SK-N-SH treated with all-trans-retinoic acid at 6 μM for 48 hours (cell line): ENCODE data around the gene MMP8.

Source experiments
- ATAC-seq: fragments of 200-7000 bp; cut with Tn5 transposase; 3 replicates; pipeline ENCODE4 v1.9.1; 2020; ENCODE audit warnings: mild to moderate bottlenecking, moderate library complexity
- ARNTL ChIP-seq: fragments of 450-650 bp; formaldehyde crosslinking; IDR thresholded peaks from 2 replicates; pipeline ENCODE4 v1.5.0; 2020; ENCODE audit warnings: low read depth, mild to moderate bottlenecking, moderate library complexity, borderline replicate concordance
- BACH2 ChIP-seq: fragments of 250-450 bp; sonication (Bioruptor Pico); IDR thresholded peaks from 2 replicates; pipeline ENCODE4 v1.9.0; 2021; ENCODE audit warnings: mild to moderate bottlenecking, borderline replicate concordance
- CSDC2 ChIP-seq: fragments of 250-450 bp; sonication (Bioruptor Pico); IDR thresholded peaks from 2 replicates; pipeline ENCODE4 v1.5.0; 2020; ENCODE audit warnings: mild to moderate bottlenecking, moderate library complexity
- ESRRG ChIP-seq: fragments of 250-450 bp; sonication (Bioruptor Pico); IDR thresholded peaks from 2 replicates; pipeline ENCODE4 v1.6.1; 2021; ENCODE audit warnings: mild to moderate bottlenecking
- GLIS3 ChIP-seq: fragments of 250-450 bp; sonication (Bioruptor Pico); IDR thresholded peaks from 2 replicates; pipeline ENCODE4 v1.5.0; 2020; ENCODE audit warnings: mild to moderate bottlenecking, moderate library complexity
- ISL1 ChIP-seq: fragments of 250-450 bp; sonication (Bioruptor Pico); IDR thresholded peaks from 2 replicates; pipeline ENCODE4 v2.1.2; 2022; ENCODE audit warnings: mild to moderate bottlenecking, moderate library complexity
- OSR1 ChIP-seq: fragments of 250-450 bp; sonication (Bioruptor Pico); IDR thresholded peaks from 2 replicates; pipeline ENCODE4 v1.8.0; 2022; ENCODE audit warnings: moderate library complexity, mild to moderate bottlenecking, inconsistent platforms
- PPARA ChIP-seq: fragments of 250-450 bp; sonication (Bioruptor Pico); IDR thresholded peaks from 2 replicates; pipeline ENCODE4 v1.5.0; 2020; ENCODE audit warnings: mild to moderate bottlenecking, borderline replicate concordance
- RARB ChIP-seq: fragments of 250-450 bp; sonication (Bioruptor Pico); IDR thresholded peaks from 2 replicates; pipeline ENCODE4 v1.8.0; 2021; ENCODE audit warnings: mild to moderate bottlenecking, moderate library complexity
- SNAI2 ChIP-seq: fragments of 250-450 bp; sonication (Bioruptor Pico); IDR thresholded peaks from 2 replicates; pipeline ENCODE4 v1.5.0; 2020; ENCODE audit warnings: mild to moderate bottlenecking, moderate library complexity
- TCF4 ChIP-seq: fragments of 250-450 bp; sonication (Bioruptor Pico); IDR thresholded peaks from 2 replicates; pipeline ENCODE4 v1.8.0; 2021; ENCODE audit warnings: mild to moderate bottlenecking, moderate library complexity, borderline replicate concordance
- TOX ChIP-seq: fragments of 250-450 bp; sonication (Bioruptor Pico); IDR thresholded peaks from 2 replicates; pipeline ENCODE4 v1.8.0; 2021; ENCODE audit warnings: mild to moderate bottlenecking, moderate library complexity, borderline replicate concordance
- ZC3H10 ChIP-seq: fragments of 250-450 bp; sonication (Bioruptor Pico); IDR thresholded peaks from 2 replicates; pipeline ENCODE4 v1.5.1; 2021; ENCODE audit warnings: mild to moderate bottlenecking, moderate library complexity
- ZFP3 ChIP-seq: fragments of 250-450 bp; sonication (Bioruptor Pico); IDR thresholded peaks from 2 replicates; pipeline ENCODE4 v1.5.0; 2020; ENCODE audit warnings: mild to moderate bottlenecking, moderate library complexity
- ZFP30 ChIP-seq: fragments of 450-650 bp; formaldehyde crosslinking; IDR thresholded peaks from 2 replicates; pipeline ENCODE4 v1.5.0; 2022; ENCODE audit warnings: mild to moderate bottlenecking, moderate library complexity
- ZNF565 ChIP-seq: fragments of 450-650 bp; formaldehyde crosslinking; conservative IDR thresholded peaks from 2 replicates; pipeline ENCODE4 v1.5.0; 2020; ENCODE audit warnings: low read depth, mild to moderate bottlenecking, moderate library complexity
- ZNF70 ChIP-seq: fragments of 450-650 bp; formaldehyde crosslinking; IDR thresholded peaks from 2 replicates; pipeline ENCODE4 v1.5.0; 2020; ENCODE audit warnings: mild to moderate bottlenecking, moderate library complexity
- ZNF8 ChIP-seq: fragments of 450-650 bp; formaldehyde crosslinking; IDR thresholded peaks from 2 replicates; pipeline ENCODE4 v1.5.0; 2020; ENCODE audit warnings: mild to moderate bottlenecking, moderate library complexity
- TF ChIP-seq, protein P1 (sequence below): fragments of 250-450 bp; sonication (Bioruptor Pico); IDR thresholded peaks from 2 replicates; pipeline ENCODE4 v1.5.1; 2020; ENCODE audit warnings: low read depth, mild to moderate bottlenecking, moderate library complexity
- TF ChIP-seq, protein P2 (sequence below): fragments of 250-450 bp; sonication (Bioruptor Pico); IDR thresholded peaks from 2 replicates; pipeline ENCODE4 v1.8.0; 2020; ENCODE audit warnings: mild to moderate bottlenecking, moderate library complexity, borderline replicate concordance
- TF ChIP-seq, protein P3 (sequence below): fragments of 250-450 bp; sonication (Bioruptor Pico); IDR thresholded peaks from 2 replicates; pipeline ENCODE4 v1.5.1; 2021; ENCODE audit warnings: mild to moderate bottlenecking, moderate library complexity

The MMP8 gene

DNA sequence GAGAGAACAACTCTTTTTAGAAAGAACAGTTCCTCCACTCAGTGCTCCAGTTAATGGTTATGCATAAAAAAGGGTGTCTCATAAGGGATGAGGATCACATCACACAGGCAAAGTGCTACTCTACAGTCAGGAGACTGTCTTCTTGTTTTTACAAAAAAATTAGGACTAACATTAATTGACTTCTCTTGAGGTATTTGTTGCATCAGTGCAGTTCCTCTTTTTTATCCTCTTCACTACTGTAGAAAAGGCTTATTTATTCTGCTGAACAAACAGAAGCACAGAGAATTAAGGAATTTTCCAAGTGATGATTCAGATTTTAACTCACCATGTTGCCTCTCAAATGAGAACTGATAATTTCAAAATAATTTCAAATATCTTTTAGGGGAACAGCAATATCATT lies 1.9 kb downstream of the MMP8 start:
- ATAC-seq: no peak
- TF ChIP-seq ISL1 (CRISPR knock-in tag) (no peak), TOX (CRISPR knock-in tag) (no peak), CSDC2 (CRISPR knock-in tag) (no peak), SNAI2 (CRISPR knock-in tag) (no peak), GLIS3 (CRISPR knock-in tag) (no peak), BACH2 (no peak), ZNF565 (CRISPR knock-in tag) (no peak), TCF4 (CRISPR knock-in tag) (no peak), ARNTL (CRISPR knock-in tag) (no peak)
- TF ChIP-seq, protein P1, sequence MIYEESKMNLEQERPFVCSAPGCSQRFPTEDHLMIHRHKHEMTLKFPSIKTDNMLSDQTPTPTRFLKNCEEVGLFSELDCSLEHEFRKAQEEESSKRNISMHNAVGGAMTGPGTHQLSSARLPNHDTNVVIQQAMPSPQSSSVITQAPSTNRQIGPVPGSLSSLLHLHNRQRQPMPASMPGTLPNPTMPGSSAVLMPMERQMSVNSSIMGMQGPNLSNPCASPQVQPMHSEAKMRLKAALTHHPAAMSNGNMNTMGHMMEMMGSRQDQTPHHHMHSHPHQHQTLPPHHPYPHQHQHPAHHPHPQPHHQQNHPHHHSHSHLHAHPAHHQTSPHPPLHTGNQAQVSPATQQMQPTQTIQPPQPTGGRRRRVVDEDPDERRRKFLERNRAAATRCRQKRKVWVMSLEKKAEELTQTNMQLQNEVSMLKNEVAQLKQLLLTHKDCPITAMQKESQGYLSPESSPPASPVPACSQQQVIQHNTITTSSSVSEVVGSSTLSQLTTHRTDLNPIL (CRISPR knock-in tag): no peak
- TF ChIP-seq, protein P2, sequence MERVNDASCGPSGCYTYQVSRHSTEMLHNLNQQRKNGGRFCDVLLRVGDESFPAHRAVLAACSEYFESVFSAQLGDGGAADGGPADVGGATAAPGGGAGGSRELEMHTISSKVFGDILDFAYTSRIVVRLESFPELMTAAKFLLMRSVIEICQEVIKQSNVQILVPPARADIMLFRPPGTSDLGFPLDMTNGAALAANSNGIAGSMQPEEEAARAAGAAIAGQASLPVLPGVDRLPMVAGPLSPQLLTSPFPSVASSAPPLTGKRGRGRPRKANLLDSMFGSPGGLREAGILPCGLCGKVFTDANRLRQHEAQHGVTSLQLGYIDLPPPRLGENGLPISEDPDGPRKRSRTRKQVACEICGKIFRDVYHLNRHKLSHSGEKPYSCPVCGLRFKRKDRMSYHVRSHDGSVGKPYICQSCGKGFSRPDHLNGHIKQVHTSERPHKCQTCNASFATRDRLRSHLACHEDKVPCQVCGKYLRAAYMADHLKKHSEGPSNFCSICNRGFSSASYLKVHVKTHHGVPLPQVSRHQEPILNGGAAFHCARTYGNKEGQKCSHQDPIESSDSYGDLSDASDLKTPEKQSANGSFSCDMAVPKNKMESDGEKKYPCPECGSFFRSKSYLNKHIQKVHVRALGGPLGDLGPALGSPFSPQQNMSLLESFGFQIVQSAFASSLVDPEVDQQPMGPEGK (CRISPR knock-in tag): no peak

DNA sequence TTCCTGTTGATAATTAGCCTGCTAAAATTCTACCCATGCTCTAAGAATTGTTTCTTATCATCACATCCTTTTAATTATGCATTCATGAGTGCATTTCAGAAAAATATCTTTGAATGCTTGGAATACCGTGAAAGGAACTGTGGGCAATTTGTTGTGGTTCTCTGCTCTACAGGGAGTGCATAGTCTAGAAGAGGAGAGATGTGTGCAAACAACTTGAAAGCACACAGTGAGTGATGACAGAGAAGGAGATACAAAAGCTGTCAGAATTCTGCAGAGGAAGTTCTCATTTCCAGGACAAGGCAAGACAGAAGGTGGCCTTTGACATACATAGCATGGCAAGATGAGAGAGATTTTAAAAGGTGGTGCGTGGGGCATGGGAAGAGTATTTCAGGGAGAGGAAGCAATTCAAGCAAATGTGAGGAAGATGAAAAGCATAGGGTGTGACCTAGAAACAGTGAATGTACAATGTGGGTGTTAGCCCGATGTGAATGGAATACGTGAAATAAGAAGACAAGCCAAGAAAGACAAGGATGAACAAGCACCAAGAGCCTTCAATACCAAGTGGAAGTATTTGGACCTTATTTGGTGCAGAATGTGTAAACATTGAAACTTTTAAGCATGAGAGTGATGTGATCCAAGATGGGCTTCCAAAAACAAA lies 5.0 kb downstream of the MMP8 start:
- no peak for ATAC-seq
- no peak for TF ChIP-seq CSDC2 (CRISPR knock-in tag)
- TF ChIP-seq RARB (CRISPR knock-in tag): no peak
- TF ChIP-seq ESRRG (CRISPR knock-in tag): no peak
- no peak for TF ChIP-seq ZNF565 (CRISPR knock-in tag)
- no peak for TF ChIP-seq ZFP3 (CRISPR knock-in tag)
- TF ChIP-seq, protein P3, sequence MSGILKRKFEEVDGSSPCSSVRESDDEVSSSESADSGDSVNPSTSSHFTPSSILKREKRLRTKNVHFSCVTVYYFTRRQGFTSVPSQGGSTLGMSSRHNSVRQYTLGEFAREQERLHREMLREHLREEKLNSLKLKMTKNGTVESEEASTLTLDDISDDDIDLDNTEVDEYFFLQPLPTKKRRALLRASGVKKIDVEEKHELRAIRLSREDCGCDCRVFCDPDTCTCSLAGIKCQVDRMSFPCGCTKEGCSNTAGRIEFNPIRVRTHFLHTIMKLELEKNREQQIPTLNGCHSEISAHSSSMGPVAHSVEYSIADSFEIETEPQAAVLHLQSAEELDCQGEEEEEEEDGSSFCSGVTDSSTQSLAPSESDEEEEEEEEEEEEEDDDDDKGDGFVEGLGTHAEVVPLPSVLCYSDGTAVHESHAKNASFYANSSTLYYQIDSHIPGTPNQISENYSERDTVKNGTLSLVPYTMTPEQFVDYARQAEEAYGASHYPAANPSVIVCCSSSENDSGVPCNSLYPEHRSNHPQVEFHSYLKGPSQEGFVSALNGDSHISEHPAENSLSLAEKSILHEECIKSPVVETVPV (CRISPR knock-in tag): no peak
- TF ChIP-seq PPARA (CRISPR knock-in tag): no peak
- no peak for TF ChIP-seq ZNF8 (CRISPR knock-in tag)
- TF ChIP-seq ZFP30 (CRISPR knock-in tag): no peak
- TF ChIP-seq, all 23 proteins: peak for 0

DNA sequence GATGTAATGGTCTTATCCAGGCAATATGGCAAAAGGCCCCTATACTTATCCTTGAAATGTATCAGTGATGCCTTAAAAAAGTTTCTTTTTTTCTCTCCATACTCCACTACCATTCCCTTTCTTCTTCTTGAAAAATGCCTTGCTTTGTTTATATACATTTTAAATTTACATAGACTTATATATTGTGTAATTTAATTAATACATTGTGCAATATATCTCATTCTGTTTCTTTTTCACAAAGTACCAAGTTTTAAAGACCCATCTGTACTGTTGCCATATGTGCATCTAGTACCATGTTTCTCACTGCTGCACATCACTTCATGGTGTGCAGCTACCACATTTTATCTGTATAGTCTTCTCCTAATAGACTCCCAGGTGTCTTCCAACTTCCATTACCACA lies 7.5 kb downstream of the MMP8 start:
- no peak for ATAC-seq

DNA sequence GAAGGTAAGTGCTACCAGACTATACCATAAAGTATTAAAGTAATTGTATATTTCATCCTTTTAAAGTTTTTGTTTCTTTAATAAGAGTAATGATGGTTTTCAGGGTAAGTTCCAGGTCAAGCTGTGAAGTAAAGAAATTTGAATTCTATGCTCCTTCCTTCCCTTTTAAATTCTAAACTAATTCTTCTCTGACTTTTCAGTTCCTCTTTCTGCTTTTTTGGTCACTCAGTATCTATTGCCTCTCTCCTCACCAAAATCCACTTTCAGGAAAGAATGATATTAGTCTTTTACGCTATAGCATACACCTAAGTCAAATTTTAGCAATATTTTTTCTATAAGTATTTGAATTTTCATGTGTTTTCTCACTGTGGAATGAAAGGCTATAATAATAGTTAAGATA lies 8.2 kb downstream of the MMP8 start:
- ATAC-seq: no peak
- TF ChIP-seq BACH2 (no peak), CSDC2 (CRISPR knock-in tag) (no peak), GLIS3 (CRISPR knock-in tag) (no peak), ZNF565 (CRISPR knock-in tag) (no peak), ARNTL (CRISPR knock-in tag) (no peak)

More for the DNA sequence above, 7.5 kb downstream of the MMP8 start:
- TF ChIP-seq OSR1 (CRISPR knock-in tag): no peak
- no peak for TF ChIP-seq ARNTL (CRISPR knock-in tag)
- no peak for TF ChIP-seq ZNF8 (CRISPR knock-in tag)
- TF ChIP-seq, protein P3 (CRISPR knock-in tag): no peak
- no peak for TF ChIP-seq ZC3H10 (CRISPR knock-in tag)

DNA sequence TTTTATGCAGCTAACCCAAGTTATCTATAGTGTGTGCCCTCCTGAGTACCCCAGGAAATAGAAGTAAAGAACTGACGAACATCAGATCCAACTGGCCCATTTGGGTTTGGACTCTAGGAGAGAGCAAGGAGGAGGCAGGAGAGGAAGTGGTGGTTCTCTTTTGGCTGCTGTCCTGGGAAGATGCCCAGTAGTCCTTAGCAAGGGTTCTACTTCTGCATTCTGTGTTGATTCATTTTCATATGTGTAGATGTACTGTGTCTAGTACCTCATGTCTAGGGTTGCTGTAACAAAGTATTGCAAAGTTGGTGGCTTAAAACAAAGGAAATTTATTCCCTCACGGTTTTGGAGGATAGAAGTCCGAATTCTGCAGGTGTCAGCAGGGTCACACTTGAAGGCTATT lies 12.6 kb downstream of the MMP8 start:
- TF ChIP-seq BACH2 (no peak), ESRRG (CRISPR knock-in tag) (no peak), ZNF70 (CRISPR knock-in tag) (no peak), ZNF8 (CRISPR knock-in tag) (no peak), ZC3H10 (CRISPR knock-in tag) (no peak), ISL1 (CRISPR knock-in tag) (no peak)
- TF ChIP-seq, all 23 proteins: peak for 0
- ATAC-seq: no peak
